Mucosa of stomach (tissue), 1 donor: ENCODE measurements around the gene MCC.

ENCODE experiments used
- H3K27me3 ChIP-seq: one replicate; pipeline ENCODE4 v1.7.0; 2013; ENCODE audit warnings: mild to moderate bottlenecking, low read length; ENCODE audit not compliant: control insufficient read depth, insufficient read depth
- H3K36me3 ChIP-seq: one replicate; pipeline ENCODE4 v1.7.0; 2013; ENCODE audit warnings: low read length; ENCODE audit not compliant: control insufficient read depth, insufficient read depth
- H3K4me1 ChIP-seq: one replicate; pipeline ENCODE4 v1.7.0; 2013; ENCODE audit warnings: mild to moderate bottlenecking, low read length; ENCODE audit not compliant: control insufficient read depth, insufficient read depth
- H3K4me3 ChIP-seq: one replicate; pipeline ENCODE4 v1.7.0; 2013; ENCODE audit warnings: low read length
- H3K9ac ChIP-seq: one replicate; pipeline ENCODE4 v1.7.0; 2013; ENCODE audit warnings: mild to moderate bottlenecking, low read length, moderate library complexity
- H3K9me3 ChIP-seq: one replicate; pipeline ENCODE4 v1.7.0; 2013; ENCODE audit warnings: mild to moderate bottlenecking, low read length, moderate library complexity; ENCODE audit not compliant: control insufficient read depth
- donor health status: Pancreatic carcinoma.

The MCC gene

GRCh38 chr5:113070901-113071300 lies 417.4 kb downstream of the MCC start:
- Histone ChIP-seq H3K4me3 (no peak overlapping the region), H3K9me3 (no peaks in the 10 kb centered on the region), H3K36me3 (no peaks in the 10 kb centered on the region), H3K9ac (no peak overlapping the region), H3K27me3 (no peaks in the 10 kb centered on the region), H3K4me1 (no peaks in the 10 kb centered on the region)

- H3K27me3 ChIP-seq = no peaks in the 10 kb centered on the region
Measured at GRCh38 chr5:113068559-113068958, 419.7 kb downstream of the MCC start.

GRCh38 chr5:113067635-113068344 lies 420.5 kb downstream of the MCC start:
- Histone ChIP-seq H3K4me3 (no peak overlapping the region), H3K9me3 (no peaks in the 10 kb centered on the region), H3K4me1 (no peaks in the 10 kb centered on the region), H3K9ac (no peak overlapping the region), H3K36me3 (no peaks in the 10 kb centered on the region), H3K27me3 (no peaks in the 10 kb centered on the region)

More at GRCh38 chr5:113068559-113068958, 419.7 kb downstream of the MCC start:
- Histone ChIP-seq H3K9ac (no peak overlapping the region), H3K4me3 (no peak overlapping the region), H3K9me3 (no peaks in the 10 kb centered on the region), H3K4me1 (no peaks in the 10 kb centered on the region), H3K36me3 (no peaks in the 10 kb centered on the region)

GRCh38 chr5:113065626-113066025 lies 422.6 kb downstream of the MCC start:
- no peaks in the 10 kb centered on the region for H3K4me1 ChIP-seq
- H3K27me3 ChIP-seq = no peaks in the 10 kb centered on the region
- no peak overlapping the region for H3K9ac ChIP-seq
- no peaks in the 10 kb centered on the region for H3K9me3 ChIP-seq
- no peaks in the 10 kb centered on the region for H3K36me3 ChIP-seq
- H3K4me3 ChIP-seq = no peak overlapping the region

- Histone ChIP-seq H3K9ac (no peak overlapping the region), H3K36me3 (no peaks in the 10 kb centered on the region), H3K27me3 (no peaks in the 10 kb centered on the region), H3K4me1 (no peaks in the 10 kb centered on the region), H3K4me3 (no peak overlapping the region), H3K9me3 (no peaks in the 10 kb centered on the region)
Measured at GRCh38 chr5:113064806-113065205, 423.4 kb downstream of the MCC start.

GRCh38 chr5:113063927-113064326 lies 424.3 kb downstream of the MCC start:
- Histone ChIP-seq H3K4me3 (no peak overlapping the region), H3K27me3 (no peaks in the 10 kb centered on the region), H3K9me3 (no peaks in the 10 kb centered on the region), H3K4me1 (no peaks in the 10 kb centered on the region), H3K9ac (no peak overlapping the region), H3K36me3 (no peaks in the 10 kb centered on the region)

GRCh38 chr5:113062869-113063508 lies 425.3 kb downstream of the MCC start:
- no peaks in the 10 kb centered on the region for H3K4me1 ChIP-seq
- no peaks in the 10 kb centered on the region for H3K36me3 ChIP-seq

GRCh38 chr5:113061846-113062780 lies 426.1 kb downstream of the MCC start:
- no peak overlapping the region for H3K4me3 ChIP-seq

More at GRCh38 chr5:113062869-113063508, 425.3 kb downstream of the MCC start:
- Histone ChIP-seq H3K9ac (no peak overlapping the region), H3K4me3 (no peak overlapping the region), H3K27me3 (no peaks in the 10 kb centered on the region), H3K9me3 (no peaks in the 10 kb centered on the region)

GRCh38 chr5:113060408-113061025 lies 427.7 kb downstream of the MCC start:
- no peak overlapping the region for H3K9ac ChIP-seq
- H3K4me1 ChIP-seq = no peaks in the 10 kb centered on the region
- H3K36me3 ChIP-seq = no peaks in the 10 kb centered on the region
- no peak overlapping the region for H3K4me3 ChIP-seq
- H3K9me3 ChIP-seq = no peaks in the 10 kb centered on the region
- H3K27me3 ChIP-seq = no peaks in the 10 kb centered on the region

More at GRCh38 chr5:113061846-113062780, 426.1 kb downstream of the MCC start:
- no peaks in the 10 kb centered on the region for H3K9me3 ChIP-seq
- no peak overlapping the region for H3K9ac ChIP-seq
- no peaks in the 10 kb centered on the region for H3K27me3 ChIP-seq
- no peaks in the 10 kb centered on the region for H3K4me1 ChIP-seq
- H3K36me3 ChIP-seq = no peaks in the 10 kb centered on the region

- Histone ChIP-seq H3K27me3 (no peaks in the 10 kb centered on the region), H3K9ac (no peak overlapping the region), H3K4me3 (no peak overlapping the region), H3K9me3 (no peaks in the 10 kb centered on the region), H3K36me3 (no peaks in the 10 kb centered on the region), H3K4me1 (no peaks in the 10 kb centered on the region)
Measured at GRCh38 chr5:113059232-113060040, 428.8 kb downstream of the MCC start.

GRCh38 chr5:113058706-113059226 lies 429.5 kb downstream of the MCC start:
- H3K4me1 ChIP-seq = no peaks in the 10 kb centered on the region
- no peak overlapping the region for H3K9ac ChIP-seq
- H3K9me3 ChIP-seq = no peaks in the 10 kb centered on the region
- H3K4me3 ChIP-seq = no peak overlapping the region
- no peaks in the 10 kb centered on the region for H3K36me3 ChIP-seq
- H3K27me3 ChIP-seq = no peaks in the 10 kb centered on the region
